Measurements from ENCODE around the gene CTCFL. TPM values are rescaled to one million over a fixed set of nuclear protein-coding genes. Genes with fewer than 3 reads are reported as not detected.

CTCFL gene
- total RNA-seq, 3 donors from 2014 or later (not counting 1 experiment from before 2014, with no cell fraction given): not detected

- Histone ChIP-seq H3K36me3 (ENCODE audit: control insufficient read depth, insufficient read depth, low read length) (no peaks in the 10 kb centered on the region), H3K4me3 (ENCODE audit: low read length) (no peak overlapping the region), H3K4me1 (ENCODE audit: control insufficient read depth, insufficient read depth, low read length) (no peaks in the 10 kb centered on the region), H3K27ac (ENCODE audit: low read length) (no peak overlapping the region), H3K9me3 (ENCODE audit: control insufficient read depth, insufficient read depth, low read length) (peaks cover 3% of the 10 kb centered on the region), H3K27me3 (ENCODE audit: control insufficient read depth, insufficient read depth, low read length) (no peaks in the 10 kb centered on the region)
- DNase-seq (no peak), ATAC-seq (no peak)
- TF ChIP-seq CTCF (IDR thresholded peaks at IDR 0.05): no peak
- no peak overlapping the region for H3K4me3 Mint-ChIP-seq
- H3K9me3 Mint-ChIP-seq: no peaks in the 10 kb centered on the region
- no peaks in the 10 kb centered on the region for H3K36me3 Mint-ChIP-seq
- WGBS (ENCODE audit: insufficient coverage): 91% methylated on average over 7 of the region's 7 CpGs
- intact Hi-C loops (cut with micrococcal nuclease): no loop called here
- no peaks in the 10 kb centered on the region for H3K4me1 Mint-ChIP-seq
- no peak overlapping the region for H3K27ac Mint-ChIP-seq
- no peaks in the 10 kb centered on the region for H3K27me3 Mint-ChIP-seq (ENCODE audit: low read depth in 2 of 2)
Measured at GRCh38 chr20:57461726-57462125, 63.2 kb downstream of the CTCFL start.

GRCh38 chr20:57460781-57461465, 64.0 kb downstream of the CTCFL start:
- Mint-ChIP-seq H3K9me3 (no peaks in the 10 kb centered on the region), H3K36me3 (no peaks in the 10 kb centered on the region), H3K4me3 (no peak overlapping the region), H3K27me3 (ENCODE audit: low read depth in 2 of 2) (no peaks in the 10 kb centered on the region), H3K27ac (no peak overlapping the region), H3K4me1 (no peaks in the 10 kb centered on the region)
- Histone ChIP-seq H3K4me3 (ENCODE audit: low read length) (no peak overlapping the region), H3K9me3 (ENCODE audit: control insufficient read depth, insufficient read depth, low read length) (peaks cover 3% of the 10 kb centered on the region), H3K4me1 (ENCODE audit: control insufficient read depth, insufficient read depth, low read length) (no peaks in the 10 kb centered on the region), H3K27me3 (ENCODE audit: control insufficient read depth, insufficient read depth, low read length) (no peaks in the 10 kb centered on the region), H3K27ac (ENCODE audit: low read length) (no peak overlapping the region), H3K36me3 (ENCODE audit: control insufficient read depth, insufficient read depth, low read length) (no peaks in the 10 kb centered on the region)
- ATAC-seq (no peak), DNase-seq (no peak)
- WGBS (ENCODE audit: insufficient coverage): 91% methylated on average over 15 of the region's 15 CpGs
- TF ChIP-seq CTCF (IDR thresholded peaks at IDR 0.05): no peak
- intact Hi-C loops (cut with micrococcal nuclease): no loop called here

- intact Hi-C loops (cut with micrococcal nuclease): no loop called here
- H3K9me3 Mint-ChIP-seq: no peaks in the 10 kb centered on the region
- H3K4me3 Mint-ChIP-seq: no peak overlapping the region
- H3K4me1 Mint-ChIP-seq: no peaks in the 10 kb centered on the region
- H3K27ac Mint-ChIP-seq: no peak overlapping the region
- H3K4me3 ChIP-seq (ENCODE audit: low read length): no peak overlapping the region
- H3K9me3 ChIP-seq (ENCODE audit: control insufficient read depth, insufficient read depth, low read length): peaks cover 3% of the 10 kb centered on the region
- 90% methylated on average over 5 of the region's 5 CpGs for WGBS (ENCODE audit: insufficient coverage)
- no peaks in the 10 kb centered on the region for H3K27me3 ChIP-seq (ENCODE audit: control insufficient read depth, insufficient read depth, low read length)
- DNase-seq (no peak), ATAC-seq (no peak)
- H3K4me1 ChIP-seq (ENCODE audit: control insufficient read depth, insufficient read depth, low read length): no peaks in the 10 kb centered on the region
- no peaks in the 10 kb centered on the region for H3K36me3 Mint-ChIP-seq
- H3K36me3 ChIP-seq (ENCODE audit: control insufficient read depth, insufficient read depth, low read length): no peaks in the 10 kb centered on the region
- no peaks in the 10 kb centered on the region for H3K27me3 Mint-ChIP-seq (ENCODE audit: low read depth in 2 of 2)
- H3K27ac ChIP-seq (ENCODE audit: low read length): no peak overlapping the region
- no peak for TF ChIP-seq CTCF (IDR thresholded peaks at IDR 0.05)
Measured at GRCh38 chr20:57459897-57460296, 65.0 kb downstream of the CTCFL start.

- Histone ChIP-seq H3K27ac (ENCODE audit: low read length) (no peak overlapping the region), H3K4me1 (ENCODE audit: control insufficient read depth, insufficient read depth, low read length) (no peaks in the 10 kb centered on the region), H3K36me3 (ENCODE audit: control insufficient read depth, insufficient read depth, low read length) (no peaks in the 10 kb centered on the region), H3K4me3 (ENCODE audit: low read length) (no peak overlapping the region), H3K9me3 (ENCODE audit: control insufficient read depth, insufficient read depth, low read length) (peaks cover 3% of the 10 kb centered on the region), H3K27me3 (ENCODE audit: control insufficient read depth, insufficient read depth, low read length) (no peaks in the 10 kb centered on the region)
- TF ChIP-seq CTCF (IDR thresholded peaks at IDR 0.05): no peak
- Mint-ChIP-seq H3K4me1 (no peaks in the 10 kb centered on the region), H3K4me3 (no peak overlapping the region), H3K36me3 (no peaks in the 10 kb centered on the region), H3K27me3 (ENCODE audit: low read depth in 2 of 2) (no peaks in the 10 kb centered on the region), H3K27ac (no peak overlapping the region), H3K9me3 (no peaks in the 10 kb centered on the region)
- intact Hi-C loops (cut with micrococcal nuclease): no loop called here
- no peak for DNase-seq
- no peak for ATAC-seq
- WGBS (ENCODE audit: insufficient coverage): 86% methylated on average over 4 of the region's 5 CpGs
Measured at GRCh38 chr20:57459278-57459677, 65.7 kb downstream of the CTCFL start.

All from natural killer cell (primary cell).